GM12891 (cell line): ENCODE measurements around the gene TSPAN15.

Experiments
- DNase-seq: peaks from one replicate; pipeline ENCODE4 v3.0.0; 2011; ENCODE audit warnings: low spot score; ENCODE audit not compliant: insufficient read length
- FAIRE-seq: peaks from 2 replicates; lab custom pipeline; 2011; peaks lifted over from hg19 to GRCh38; lab: Jason Lieb, UNC
- PAX5 ChIP-seq: IDR thresholded peaks from 2 replicates; pipeline ENCODE4 v1.6.1; 2011; ENCODE audit warnings: low read length, moderate library complexity, mild to moderate bottlenecking; ENCODE audit not compliant: insufficient read depth, severe bottlenecking
- POLR2A ChIP-seq: IDR thresholded peaks from 2 replicates; pipeline ENCODE4 v1.6.1; 2011; ENCODE audit warnings: low read depth, low read length, control low read depth
- POLR2AphosphoS5 ChIP-seq: IDR thresholded peaks from 2 replicates; pipeline ENCODE4 v1.6.1; 2011; ENCODE audit warnings: low read depth, low read length, control low read depth
- POU2F2 ChIP-seq: IDR thresholded peaks from 2 replicates; pipeline ENCODE4 v1.6.1; 2011; ENCODE audit warnings: low read depth, mild to moderate bottlenecking, control low read depth, low read length, moderate library complexity
- SPI1 ChIP-seq: IDR thresholded peaks from 2 replicates; pipeline ENCODE4 v1.6.1; 2011; ENCODE audit warnings: low read depth, low read length, control low read depth
- TAF1 ChIP-seq: IDR thresholded peaks from 2 replicates; pipeline ENCODE4 v1.6.1; 2011; ENCODE audit warnings: low read depth, low read length, control low read depth

Gene TSPAN15

GRCh38 chr10:69416695-69417094 is 34.6 kb upstream of the TSPAN15 start, which contains the start of gene TACR2:
TACR2 (minus strand) TSS chr10:69416918; CDS start chr10:69416323, 595 bp downstream.
- TF ChIP-seq PAX5 (no peak), POU2F2 (no peak)
- FAIRE-seq (no peak), DNase-seq (no peak)

GRCh38 chr10:69417542-69417941 is 33.7 kb upstream of the TSPAN15 start:
- no peak for DNase-seq
- TF ChIP-seq SPI1 (no peak), TAF1 (no peak), POLR2A (no peak), POU2F2 (no peak), POLR2AphosphoS5 (no peak), PAX5 (no peak)
- no peak for FAIRE-seq

GRCh38 chr10:69418052-69418752 is 33.1 kb upstream of the TSPAN15 start:
- FAIRE-seq (no peak), DNase-seq (no peak)
- TF ChIP-seq TAF1 (no peak), POU2F2 (no peak), PAX5 (no peak), POLR2A (no peak), POLR2AphosphoS5 (no peak), SPI1 (no peak)

- TF ChIP-seq POLR2A, result no peak
- TF ChIP-seq POLR2AphosphoS5, result no peak
- no peak for TF ChIP-seq POU2F2
- TF ChIP-seq TAF1, result no peak
- TF ChIP-seq SPI1, result no peak
- no peak for TF ChIP-seq PAX5
- FAIRE-seq (no peak), DNase-seq (no peak)
Measured at GRCh38 chr10:69419096-69419743, 32.0 kb upstream of the TSPAN15 start.

GRCh38 chr10:69419744-69420126 is 31.5 kb upstream of the TSPAN15 start:
- DNase-seq (no peak), FAIRE-seq (no peak)
- TF ChIP-seq POU2F2 (no peak), SPI1 (no peak), POLR2A (no peak), POLR2AphosphoS5 (no peak), TAF1 (no peak), PAX5 (no peak)

GRCh38 chr10:69421611-69422308 is 29.5 kb upstream of the TSPAN15 start:
- TF ChIP-seq PAX5 (no peak), SPI1 (no peak), TAF1 (no peak), POLR2A (no peak), POU2F2 (no peak)
- no peak for DNase-seq
- no peak for FAIRE-seq

GRCh38 chr10:69422676-69423075 is 28.6 kb upstream of the TSPAN15 start:
- DNase-seq, result no peak
- FAIRE-seq, result no peak
- TF ChIP-seq POLR2AphosphoS5 (no peak), PAX5 (no peak), POLR2A (no peak), SPI1 (no peak), POU2F2 (no peak), TAF1 (no peak)

- FAIRE-seq, result no peak
- DNase-seq, result no peak
- TF ChIP-seq POU2F2 (no peak), TAF1 (no peak), POLR2AphosphoS5 (no peak), POLR2A (no peak), SPI1 (no peak), PAX5 (no peak)
Measured at GRCh38 chr10:69425041-69425440, 26.2 kb upstream of the TSPAN15 start.

- TF ChIP-seq SPI1, result no peak
- TF ChIP-seq POLR2AphosphoS5, result no peak
- TF ChIP-seq PAX5, result no peak
- no peak for TF ChIP-seq TAF1
- no peak for TF ChIP-seq POU2F2
- TF ChIP-seq POLR2A, result no peak
- no peak for FAIRE-seq
- DNase-seq, result no peak
Measured at GRCh38 chr10:69425511-69426298, 25.6 kb upstream of the TSPAN15 start.
